ENCODE measurements around the gene YES1.
"Not testable (repeated sequence)": the region's sequence is repeated elsewhere in the genome, so short reads cannot be mapped to it uniquely, and the experiment has no call there.

The YES1 gene

GRCh38 chr18:778194-778927, 33.7 kb downstream of the YES1 start:
- no peak for FAIRE-seq

DNA sequence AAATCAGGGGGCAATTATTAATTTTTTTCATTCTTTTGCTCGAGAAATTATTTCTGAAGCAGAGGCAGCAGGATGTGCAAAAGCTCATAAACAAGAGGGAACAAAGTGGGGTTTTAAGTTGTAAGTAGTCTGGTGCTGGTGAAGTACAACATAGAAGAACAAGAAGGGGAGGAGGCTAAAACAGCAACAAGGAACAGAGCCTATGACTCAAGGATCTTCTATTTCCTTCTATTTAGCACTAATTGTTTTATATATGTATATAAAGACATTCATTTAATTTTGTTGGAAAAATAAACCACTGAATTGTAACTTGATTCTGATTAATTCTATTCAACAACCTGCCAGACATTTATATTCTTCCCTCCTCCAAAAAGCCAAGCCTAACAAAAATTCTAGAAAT, 35.0 kb downstream of the YES1 start:
- FAIRE-seq: no peak

DNA sequence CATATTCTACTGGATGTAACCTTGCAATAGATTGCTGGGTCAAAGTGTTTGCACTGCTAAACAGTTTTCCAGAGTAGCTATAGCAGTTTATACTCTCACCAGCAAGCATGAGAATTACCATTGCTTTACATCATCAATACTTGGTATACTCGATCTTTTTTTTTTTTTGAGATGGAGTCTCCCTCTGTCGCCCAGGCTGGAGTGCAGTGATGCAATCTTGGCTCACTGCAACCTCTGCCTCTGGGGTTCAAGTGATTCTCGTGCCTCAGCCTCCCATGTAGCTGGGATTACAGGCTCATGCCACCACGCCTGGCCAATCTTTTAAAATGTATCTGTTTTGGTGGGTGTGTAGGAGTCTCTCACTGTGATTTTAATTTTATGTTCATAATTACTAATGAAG, 36.0 kb downstream of the YES1 start:
- not testable (repeated sequence) for FAIRE-seq

- FAIRE-seq: no peak
These were observed 37.2 kb downstream of the YES1 start for GRCh38 chr18:774811-775210.

DNA sequence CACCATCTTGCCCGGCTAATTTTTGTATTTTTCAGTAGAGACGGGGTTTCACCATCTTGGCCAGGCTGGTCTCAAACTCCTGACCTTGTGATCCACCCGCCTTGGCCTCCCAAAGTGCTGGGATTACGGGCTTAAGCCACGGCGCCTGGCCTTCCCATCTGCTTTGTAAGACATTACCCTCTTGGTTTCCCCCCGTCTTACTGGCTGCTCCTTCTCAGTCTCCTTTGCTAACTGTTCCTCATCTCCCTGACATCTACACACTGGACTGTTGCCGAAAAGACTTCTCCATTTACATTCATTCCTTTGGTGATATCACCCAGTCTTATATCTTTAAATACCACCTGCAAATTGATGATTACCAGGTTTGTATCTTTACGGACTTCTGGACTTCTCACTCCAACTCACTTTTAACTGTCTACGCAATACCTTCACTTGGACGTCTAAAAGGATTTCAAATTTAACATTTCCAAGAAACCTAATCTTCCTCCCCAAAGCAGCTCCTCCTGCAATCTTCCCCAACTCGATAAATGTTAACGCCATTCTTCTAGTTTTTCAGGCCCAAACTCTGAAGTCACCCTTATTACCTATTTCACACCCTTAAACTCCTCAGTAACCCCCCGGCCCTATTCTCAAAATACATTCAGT, 37.9 kb downstream of the YES1 start:
- no peak for FAIRE-seq

GRCh38 chr18:770583-770961, 41.5 kb downstream of the YES1 start:
- FAIRE-seq: no peak

- FAIRE-seq: no peak
These were observed 44.1 kb downstream of the YES1 start for GRCh38 chr18:767961-768360.

GRCh38 chr18:767084-767882, 44.8 kb downstream of the YES1 start:
- no peak for FAIRE-seq

DNA sequence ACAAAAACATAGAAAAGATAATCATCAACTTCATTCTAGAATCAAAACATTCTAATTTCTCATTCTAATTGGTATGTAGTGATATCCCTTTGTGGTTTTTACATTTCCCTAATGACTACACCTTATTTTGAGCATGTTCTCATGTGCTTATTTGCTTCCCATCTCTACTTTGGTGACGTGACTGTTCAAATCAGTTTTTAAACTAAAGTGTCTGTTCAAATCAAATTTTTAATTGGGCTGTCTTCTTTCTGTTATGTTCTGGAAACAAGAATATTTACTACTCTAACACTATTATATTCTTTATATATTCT, 45.5 kb downstream of the YES1 start:
- no peak for FAIRE-seq

GRCh38 chr18:765764-766549, 46.1 kb downstream of the YES1 start:
- FAIRE-seq: no peak

DNA sequence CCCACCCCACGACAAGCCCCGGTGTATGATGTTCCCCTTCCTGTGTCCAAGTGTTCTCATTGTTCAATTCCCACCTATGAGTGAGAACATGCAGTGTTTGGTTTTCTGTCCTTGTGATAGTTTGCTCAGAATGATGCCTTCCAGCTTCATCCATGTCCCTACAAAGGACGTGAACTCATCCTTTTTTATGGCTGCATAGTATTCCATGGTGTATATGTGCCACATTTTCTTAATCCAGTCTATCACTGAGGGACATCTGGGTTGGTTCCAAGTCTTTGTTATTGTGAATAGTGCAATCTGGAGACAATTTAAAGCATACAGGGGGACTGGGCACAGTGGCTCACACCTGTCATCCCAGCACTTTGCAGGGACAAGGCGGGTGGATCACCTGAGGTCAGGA, 52.2 kb downstream of the YES1 start:
- not testable (repeated sequence) for FAIRE-seq

- no peak for FAIRE-seq
These were observed 56.5 kb downstream of the YES1 start for GRCh38 chr18:755506-755905.

- no peak for FAIRE-seq
These were observed 57.4 kb downstream of the YES1 start for GRCh38 chr18:754656-755055.

DNA sequence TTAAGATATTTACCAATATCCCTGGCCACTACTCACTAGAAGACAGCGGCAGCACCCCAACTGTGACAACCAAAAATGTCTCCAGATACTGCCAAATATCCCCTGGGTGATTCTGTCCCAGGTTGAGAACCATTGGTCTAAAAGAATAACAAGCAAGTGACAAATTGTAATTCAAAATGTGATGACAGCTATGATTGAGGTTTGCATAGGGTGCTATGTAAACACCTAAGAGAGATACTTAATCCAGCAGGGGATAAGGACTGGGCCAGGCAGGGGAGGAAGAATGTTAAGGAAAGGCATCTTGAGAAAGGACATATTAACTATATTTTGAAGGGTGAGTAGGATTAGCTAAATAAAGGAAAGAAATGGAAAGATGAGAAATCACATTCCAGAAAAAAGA, 61.6 kb downstream of the YES1 start:
- no peak for FAIRE-seq

DNA sequence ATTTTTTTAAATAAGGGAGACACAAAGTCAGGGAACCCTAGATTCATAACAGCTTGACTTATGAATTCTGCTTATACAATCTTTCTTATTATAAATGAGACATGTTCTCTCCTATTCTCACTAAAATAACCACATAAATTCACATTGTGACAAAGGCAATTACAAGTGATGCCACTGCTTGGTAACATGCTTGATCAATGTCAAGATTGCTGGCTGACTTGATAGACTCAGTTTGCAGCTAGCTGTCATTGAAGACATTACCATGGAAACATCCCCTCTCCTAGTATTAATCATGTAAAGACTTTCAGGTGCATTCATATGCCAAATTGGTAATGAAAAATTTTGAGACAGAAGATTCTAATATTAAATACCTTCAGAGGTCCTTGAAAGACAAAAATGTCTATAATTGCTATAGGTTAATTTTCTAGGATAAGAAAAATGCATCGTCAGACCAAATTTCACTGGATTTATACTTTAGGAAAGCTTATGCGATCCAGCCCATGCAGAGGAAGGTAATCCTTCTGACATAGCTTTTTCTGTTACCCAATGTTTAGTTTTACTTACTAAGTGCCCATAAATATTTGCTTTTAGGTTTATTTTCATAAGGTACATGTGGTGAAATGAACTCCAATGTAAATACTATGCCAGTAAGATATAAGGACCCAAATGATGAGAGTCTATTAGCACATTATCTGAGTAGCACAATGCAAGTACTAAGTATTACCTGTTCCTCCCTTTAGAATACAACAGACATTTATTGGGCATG, 67.0 kb downstream of the YES1 start:
- FAIRE-seq: no peak

- FAIRE-seq: peak; percentile 89
These were observed 70.0 kb downstream of the YES1 start for GRCh38 chr18:741931-742512.

GRCh38 chr18:732371-732770, 79.7 kb downstream of the YES1 start:
- FAIRE-seq: no peak

DNA sequence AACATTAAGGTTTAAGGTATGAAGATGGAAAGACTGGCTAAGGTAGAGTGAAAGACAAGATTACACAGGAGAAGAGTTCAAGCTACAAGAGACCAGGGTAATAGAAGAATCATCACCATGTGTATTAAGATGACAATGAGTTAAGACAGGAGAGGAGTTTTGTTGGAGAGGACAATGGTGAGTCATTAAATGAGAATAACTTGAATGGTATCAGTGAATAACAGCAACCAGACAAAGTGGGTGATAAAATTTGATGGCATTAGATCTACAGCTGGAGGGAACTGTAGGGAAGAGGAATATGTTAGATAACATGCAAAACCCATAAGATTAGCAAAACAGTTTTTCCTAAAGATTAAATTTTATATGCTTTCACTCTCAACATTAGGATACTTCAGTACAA, 80.9 kb downstream of the YES1 start:
- no peak for FAIRE-seq

DNA sequence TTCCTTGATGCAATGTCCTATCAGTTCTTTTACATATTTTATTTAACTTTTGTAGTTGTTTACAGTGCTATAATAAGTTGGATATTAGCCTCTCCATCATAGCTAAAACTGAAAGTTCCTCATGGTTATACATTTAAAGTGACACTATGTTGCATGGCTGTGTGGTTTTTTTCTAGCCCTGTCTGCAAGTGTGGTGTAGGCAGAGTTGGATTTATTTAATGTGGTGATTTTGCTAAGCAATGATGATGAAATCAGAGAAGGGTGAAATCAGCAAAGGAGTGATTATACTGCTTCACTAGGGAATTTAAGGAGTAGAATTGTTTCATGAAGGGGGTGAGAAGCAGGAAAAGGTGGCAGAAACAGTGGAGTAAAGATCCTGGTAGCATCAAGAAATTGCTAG, 81.3 kb downstream of the YES1 start:
- no peak for FAIRE-seq

DNA sequence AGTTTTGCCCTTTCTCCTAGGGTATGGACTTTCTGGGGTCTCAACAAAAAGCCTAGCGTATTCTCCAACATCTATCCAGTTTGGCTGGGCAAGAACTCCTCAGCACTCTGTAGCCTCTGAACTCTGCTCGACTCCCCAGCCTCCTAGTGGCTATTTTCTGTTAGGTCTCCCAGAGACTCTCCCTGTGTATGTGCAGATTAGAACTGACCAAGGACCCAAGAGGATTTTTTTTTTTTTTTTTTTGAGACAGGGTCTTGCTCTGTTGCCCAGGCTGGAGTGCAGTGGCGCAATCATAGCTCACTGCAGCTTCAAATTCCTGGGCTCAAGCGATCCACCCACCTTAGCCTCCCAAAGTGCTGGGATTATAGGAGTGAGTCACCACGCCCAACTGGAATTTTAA, 81.9 kb downstream of the YES1 start:
- not testable (repeated sequence) for FAIRE-seq

- FAIRE-seq: no peak
These were observed 86.4 kb downstream of the YES1 start for GRCh38 chr18:725646-726045.

- FAIRE-seq: no peak
These were observed 88.4 kb downstream of the YES1 start for GRCh38 chr18:723541-724080.
